NCI-H345 treated with DMSO at 0.1 percent for 48 hours (cell line): ENCODE results near the gene AMPH.

Experiments used
- DNase-seq: peaks from one replicate; lab custom pipeline; 2025; ENCODE audit not compliant: unreplicated experiment; lab: John Stamatoyannopoulos, UW

Gene AMPH

DNA sequence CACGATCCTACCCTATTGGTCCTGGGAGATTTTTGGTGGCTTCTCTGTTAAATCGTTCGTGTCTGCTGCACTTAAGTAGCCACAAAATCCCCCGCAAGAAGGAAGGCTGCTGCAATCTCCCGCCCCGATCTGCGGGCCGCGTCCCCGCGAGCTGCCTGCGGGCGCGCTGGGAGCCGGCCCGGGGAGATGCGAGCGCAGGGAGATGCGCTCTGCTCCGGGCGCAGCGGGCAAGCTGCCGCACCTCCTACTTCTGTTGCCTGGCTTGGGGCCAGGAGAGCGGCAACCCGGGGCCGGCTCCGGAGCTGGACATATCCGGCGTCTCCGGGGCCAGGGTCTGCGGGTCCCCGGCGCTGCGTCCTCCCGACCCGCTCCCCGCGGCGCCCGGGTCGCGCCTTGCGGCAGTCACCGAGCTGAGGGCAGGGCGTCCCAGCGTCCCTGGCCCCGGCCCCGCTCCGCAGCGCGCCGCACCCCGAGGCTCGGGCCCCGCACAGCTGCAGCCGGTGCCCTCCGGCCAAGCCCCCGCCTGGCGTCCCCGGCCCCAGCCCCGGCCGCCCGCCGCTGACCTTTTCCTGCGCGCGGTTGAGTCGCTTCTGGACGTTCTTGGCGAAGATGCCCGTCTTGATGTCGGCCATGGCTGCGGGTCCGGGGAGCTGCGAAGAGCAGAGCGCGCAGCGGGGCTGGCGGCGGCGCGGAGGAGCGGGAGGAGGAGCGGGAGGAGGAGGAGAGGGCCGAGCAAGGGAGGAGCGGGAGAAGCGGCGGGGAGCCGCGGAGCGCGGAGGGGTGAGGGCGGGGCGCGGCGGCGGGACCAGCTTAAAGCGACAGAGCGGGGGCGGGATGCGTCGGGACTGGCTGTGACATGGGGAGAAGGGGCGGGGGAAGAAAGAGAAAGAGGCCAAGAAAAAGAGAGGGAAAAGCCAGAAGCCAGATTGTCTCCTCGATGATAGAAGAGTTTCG is at the start of gene AMPH:
TSS of gene AMPH (minus strand) at position 654 of the 954 bp plus-strand sequence. CDS start at position 632, 22 bp downstream.
- peak; percentile 34 for DNase-seq

DNA sequence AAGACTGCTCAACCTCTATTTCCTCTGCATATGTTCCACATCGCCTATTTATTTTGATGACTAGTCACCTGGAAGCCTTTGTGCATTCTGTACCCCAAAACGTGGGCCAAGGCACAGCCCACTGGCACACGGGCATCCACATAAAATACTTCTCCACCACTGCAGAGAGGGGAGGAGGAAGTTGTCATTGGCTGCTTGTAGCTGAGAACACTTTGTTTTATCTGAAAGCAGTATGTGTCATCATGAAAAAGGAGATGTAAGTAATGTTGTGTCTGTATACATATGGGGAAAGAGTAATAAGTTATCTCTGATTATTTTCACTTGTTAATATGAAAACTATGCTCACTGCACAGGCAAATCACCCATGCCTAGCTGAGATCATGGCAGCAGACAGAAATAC is 48.2 kb upstream of the AMPH start:
- no peak for DNase-seq

- DNase-seq: no peak
Measured at GRCh38 chr7:38678698-38679054, 47.5 kb upstream of the AMPH start.

DNA sequence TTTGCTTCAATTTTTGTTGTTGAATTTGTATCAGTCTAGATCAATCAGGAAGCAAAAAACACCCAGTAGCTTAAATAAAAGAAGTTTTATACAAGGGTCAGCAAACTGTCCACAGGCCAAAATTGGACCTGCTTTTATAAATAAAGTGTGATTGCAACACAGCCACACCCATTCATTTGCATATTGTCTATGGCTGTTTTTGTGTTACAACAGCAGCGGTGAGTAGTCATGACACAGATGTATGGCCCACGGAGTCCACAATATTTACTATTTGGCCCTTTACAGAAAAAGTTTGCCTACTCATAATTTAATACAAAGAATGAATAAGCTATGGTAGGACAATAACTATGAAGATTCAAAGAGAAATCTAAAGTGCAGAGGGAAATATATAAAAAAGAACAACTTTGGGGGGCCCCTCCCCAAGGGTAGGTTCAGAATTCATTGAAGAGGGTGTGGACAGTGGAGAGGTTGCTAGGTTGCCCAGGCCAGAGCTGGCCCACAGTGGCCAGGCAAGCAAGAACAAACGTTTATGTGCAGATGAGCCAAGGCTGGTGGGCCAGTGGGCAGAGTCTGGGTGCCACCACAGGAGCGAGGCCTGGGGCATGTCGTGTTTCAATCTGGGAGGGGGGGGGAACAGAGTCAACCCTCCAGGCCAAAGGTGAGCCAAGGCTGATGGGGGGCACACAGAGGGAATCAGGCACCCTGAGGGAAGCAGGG is 47.0 kb upstream of the AMPH start:
- no peak for DNase-seq

DNA sequence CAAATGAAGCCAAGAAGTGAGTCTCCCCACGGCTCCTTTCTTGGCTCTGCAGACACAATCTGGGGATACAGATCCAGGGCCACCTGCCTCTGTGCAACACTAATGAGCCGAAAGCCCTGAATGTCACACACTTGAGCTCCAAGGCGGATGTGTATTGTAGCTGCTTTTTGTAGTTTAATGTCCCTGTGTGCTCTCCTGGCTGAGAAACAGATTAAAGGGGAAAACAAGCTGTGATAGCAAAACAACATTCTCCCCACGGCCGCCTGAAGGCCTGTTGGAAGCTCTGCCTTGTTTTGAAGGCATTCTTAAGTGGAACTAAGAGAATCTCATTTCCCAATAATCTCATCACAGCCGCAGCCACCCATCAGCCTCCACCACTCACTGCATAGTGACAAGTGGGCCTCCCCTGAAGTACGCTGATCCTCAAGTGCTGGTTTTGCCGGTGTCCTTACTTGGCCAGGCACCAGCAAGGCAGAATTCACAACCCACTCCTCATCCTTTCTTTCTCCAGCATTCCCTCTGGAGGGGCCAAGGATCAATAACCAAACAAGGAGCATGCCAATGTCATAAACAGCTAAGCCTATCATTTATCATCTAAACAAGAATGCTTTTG is 44.4 kb upstream of the AMPH start:
- peak; percentile 65 for DNase-seq

GRCh38 chr7:38674513-38674912 is 43.3 kb upstream of the AMPH start:
- DNase-seq: no peak

- no peak for DNase-seq
Measured at GRCh38 chr7:38673795-38674194, 42.6 kb upstream of the AMPH start.

DNA sequence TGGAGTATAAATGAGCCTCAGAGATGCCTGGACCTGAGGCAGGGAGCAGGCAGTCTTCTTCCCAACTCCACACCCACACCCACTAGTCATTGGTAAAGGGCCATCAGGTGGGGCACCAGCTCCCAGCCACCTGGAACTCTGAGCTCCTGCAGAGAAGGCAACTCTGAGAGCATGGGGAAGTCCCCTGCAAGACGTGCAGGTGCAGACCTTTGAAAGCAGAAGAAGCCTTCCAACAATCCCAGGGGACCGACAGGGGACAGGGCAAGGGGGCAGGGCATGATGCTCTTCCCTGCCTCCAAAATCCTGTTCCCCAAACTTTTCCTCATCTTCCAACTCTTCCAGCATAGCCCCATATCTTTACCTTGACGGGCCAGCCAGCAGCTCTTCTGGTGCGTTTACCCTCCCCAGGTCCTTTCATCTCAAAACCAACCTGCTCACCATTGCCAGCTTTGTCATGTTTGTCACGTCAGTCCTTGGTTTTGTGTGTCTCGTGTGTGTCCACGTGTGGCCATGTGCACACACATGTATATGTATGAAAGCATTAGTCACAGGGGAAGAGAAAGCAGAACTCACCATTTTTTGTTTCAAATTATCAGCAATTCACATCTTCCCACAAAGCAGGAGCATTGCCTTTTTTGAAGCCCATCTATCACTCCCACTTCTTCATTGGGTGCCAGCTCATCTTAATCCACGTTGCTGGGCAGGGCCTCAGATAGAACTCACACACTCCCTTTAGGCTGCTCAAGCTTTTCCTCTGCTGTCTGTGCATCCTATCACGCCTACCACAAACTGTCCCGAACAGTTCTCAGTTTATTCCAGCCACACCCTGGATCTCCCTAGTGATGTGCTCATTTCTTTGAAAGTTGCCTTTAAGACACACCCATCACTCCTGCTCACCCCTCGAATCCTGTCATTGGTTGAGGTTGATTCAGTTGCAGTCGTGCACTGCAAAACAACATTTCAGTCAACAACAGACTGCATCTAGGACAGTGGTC is 41.0 kb upstream of the AMPH start:
- DNase-seq: no peak

GRCh38 chr7:38669965-38670520 is 38.9 kb upstream of the AMPH start:
- no peak for DNase-seq

GRCh38 chr7:38664972-38665371 is 33.8 kb upstream of the AMPH start:
- no peak for DNase-seq

GRCh38 chr7:38660427-38661099 is 29.4 kb upstream of the AMPH start:
- peak; percentile 21 for DNase-seq

GRCh38 chr7:38659931-38660330 is 28.8 kb upstream of the AMPH start:
- DNase-seq: no peak

GRCh38 chr7:38658921-38659320 is 27.7 kb upstream of the AMPH start:
- DNase-seq: no peak

DNA sequence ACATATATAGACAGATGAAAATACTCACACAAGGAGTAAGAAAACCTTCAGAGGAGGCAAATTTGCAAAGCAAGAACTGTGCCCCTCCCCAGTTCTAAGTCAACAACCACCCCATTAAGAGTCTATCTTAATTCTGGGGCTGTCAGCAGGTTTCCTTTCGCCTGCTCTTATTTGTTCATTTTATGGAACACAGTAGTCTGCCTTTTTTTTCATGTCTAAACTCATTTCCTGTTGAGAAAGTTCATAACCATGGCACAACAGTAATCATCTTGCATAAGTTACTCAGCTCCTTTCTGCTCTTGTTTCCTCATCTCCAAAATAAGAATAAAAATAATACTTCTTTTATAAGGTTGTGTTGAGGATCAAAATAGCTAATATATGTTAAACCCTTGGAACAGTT is 25.8 kb upstream of the AMPH start:
- DNase-seq: no peak

- DNase-seq: no peak
Measured at GRCh38 chr7:38655833-38656774, 24.9 kb upstream of the AMPH start.

- no peak for DNase-seq
Measured at GRCh38 chr7:38637957-38638356, 6.8 kb upstream of the AMPH start.

DNA sequence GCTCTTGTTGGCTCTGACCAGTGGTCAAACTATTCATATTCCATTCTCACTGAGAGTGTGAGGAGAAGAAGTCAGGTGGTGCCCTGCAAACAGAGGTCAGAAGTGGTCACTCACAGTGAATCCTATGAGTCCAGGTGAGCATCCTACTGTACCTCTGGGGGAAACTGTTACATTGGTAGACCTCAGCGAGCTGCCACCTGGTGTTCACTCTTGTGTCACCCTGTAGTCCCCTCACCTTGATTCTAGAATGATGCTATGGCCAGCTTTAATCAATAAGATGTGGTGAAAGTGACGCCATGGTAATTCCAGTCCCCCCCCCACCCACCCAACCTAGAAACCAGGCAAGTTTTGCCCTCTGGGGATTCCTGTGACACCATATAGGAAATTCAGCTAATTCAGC is 1.2 kb upstream of the AMPH start:
- no peak for DNase-seq

DNA sequence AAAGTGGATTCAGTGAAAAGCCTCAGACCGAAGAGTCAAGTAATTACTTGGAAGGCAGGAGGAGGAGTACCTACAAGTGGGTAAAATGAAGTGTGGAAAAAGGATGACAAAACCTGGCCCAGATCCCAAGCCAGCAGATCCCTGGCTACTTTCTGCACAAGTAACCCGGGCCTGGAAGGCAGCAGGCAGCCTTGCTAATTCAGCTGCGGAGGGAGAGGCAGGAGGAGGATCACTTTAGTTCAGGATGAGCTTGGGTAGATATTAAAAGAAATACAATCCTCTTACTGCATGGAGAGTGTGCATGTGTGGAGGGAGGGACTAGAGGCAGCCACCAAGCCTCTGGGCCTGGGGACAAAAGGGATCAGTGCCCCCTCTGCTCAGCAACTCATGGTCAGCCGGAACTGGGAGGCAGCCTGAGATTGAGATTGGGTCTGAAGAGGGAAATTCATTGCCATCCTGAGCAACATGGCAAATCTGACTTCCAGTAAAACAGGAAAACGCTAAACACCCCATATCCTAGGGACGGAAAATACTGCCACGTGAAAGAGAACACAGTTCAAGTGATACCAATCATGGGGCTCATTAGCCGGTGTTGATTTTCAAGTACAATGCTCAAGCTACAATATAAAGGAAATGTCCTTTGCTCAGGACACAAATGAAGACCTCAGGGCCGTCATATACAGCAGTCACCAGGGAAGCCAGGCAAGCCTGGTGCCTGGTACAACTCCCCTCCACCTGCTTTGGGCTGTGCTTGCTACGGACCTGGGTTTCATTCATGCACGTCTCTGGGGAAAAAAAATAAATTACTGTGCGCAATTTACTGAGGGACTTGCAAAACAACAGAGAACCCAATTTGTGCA is 1.3 kb downstream of the AMPH start:
- DNase-seq: no peak
